H1 (cell line): ENCODE results near the gene EIF4A3. TPM values are rescaled to one million over a fixed set of nuclear protein-coding genes. Genes with fewer than 3 reads are reported as not detected.

Experiments
- CTCF ChIA-PET: fragments of 300-600 bp; sonication (Branson Sonifier 250); formaldehyde crosslinking; loops from one replicate; lab custom pipeline; 2021; ENCODE audit not compliant: partially characterized antibody; lab: Charles Lee
- POLR2A ChIA-PET: fragments of 300-600 bp; sonication (Branson Sonifier 250); formaldehyde crosslinking; loops from one replicate; lab custom pipeline; 2021; ENCODE audit warnings: inconsistent platforms; ENCODE audit not compliant: partially characterized antibody; lab: Charles Lee
- DNase-seq, 2 experiments: peaks; one replicate each; pipeline versions ENCODE4 v3.0.0 to v3.0.0-alpha.2; 2010 to 2022; ENCODE audit warnings: low spot score in 2 of 2, low read depth in 1 of 2, mixed read lengths in 1 of 2
- FAIRE-seq: peaks from 2 replicates; lab custom pipeline; 2011; peaks lifted over from hg19 to GRCh38; lab: Jason Lieb, UNC
- H2AFZ ChIP-seq: 2 replicates; pipeline ENCODE4 v1.8.1; 2012; ENCODE audit warnings: low read length, inconsistent platforms
- H2AK5ac ChIP-seq: 2 replicates; pipeline ENCODE4 v1.6.1; 2013; ENCODE audit warnings: low read depth, low read length
- H2BK120ac ChIP-seq: replicated peaks from 2 replicates; pipeline ENCODE3; 2013; ENCODE audit warnings: low read depth, low read length, inconsistent platforms
- H2BK12ac ChIP-seq: 2 replicates; pipeline ENCODE4 v1.6.1; 2013; ENCODE audit warnings: low read depth, low read length
- H2BK15ac ChIP-seq: 2 replicates; pipeline ENCODE4 v1.6.1; 2013; ENCODE audit warnings: low read length
- H2BK20ac ChIP-seq: 2 replicates; pipeline ENCODE4 v1.6.1; 2013; ENCODE audit warnings: low read length
- H2BK5ac ChIP-seq: 2 replicates; pipeline ENCODE4 v1.6.1; 2013; ENCODE audit warnings: low read depth, low read length
- H3K14ac ChIP-seq: 2 replicates; pipeline ENCODE4 v1.6.1; 2013; ENCODE audit warnings: inconsistent platforms; ENCODE audit not compliant: insufficient read length
- H3K18ac ChIP-seq: 2 replicates; pipeline ENCODE4 v1.6.1; 2013; ENCODE audit warnings: low read length; ENCODE audit errors: extremely low read depth
- H3K23ac ChIP-seq: 2 replicates; pipeline ENCODE4 v1.6.1; 2013; ENCODE audit warnings: inconsistent platforms; ENCODE audit not compliant: insufficient read length
- H3K23me2 ChIP-seq: 2 replicates; pipeline ENCODE4 v1.6.1; 2013; ENCODE audit warnings: low read depth, low read length
- H3K27ac ChIP-seq: 2 replicates; pipeline ENCODE4 v1.6.1; 2011; ENCODE audit warnings: low read depth, low read length, inconsistent platforms
- H3K27me3 ChIP-seq, 4 experiments: replicated peaks in 1 of 4; 1 replicate in 1 of 4; 2 replicates in 3 of 4; pipeline versions ENCODE4 v1.6.1 to v1.8.1; 2011 to 2013; ENCODE audit warnings: low read length in 3 of 4, mild to moderate bottlenecking in 3 of 4, inconsistent platforms in 2 of 4, mixed read lengths in 2 of 4, moderate library complexity in 1 of 4; ENCODE audit not compliant: control insufficient read depth in 3 of 4, insufficient read depth in 3 of 4; ENCODE audit errors: extremely low read depth in 1 of 4
- H3K36me3 ChIP-seq, 4 experiments: 2 replicates each; pipeline versions ENCODE4 v1.6.1 to v1.8.1; 2011 to 2013; ENCODE audit warnings: mild to moderate bottlenecking in 4 of 4, low read length in 3 of 4, moderate library complexity in 2 of 4, control low read depth in 1 of 4, inconsistent platforms in 1 of 4; ENCODE audit not compliant: insufficient read depth in 4 of 4, control insufficient read depth in 2 of 4
- H3K4ac ChIP-seq: replicated peaks from 2 replicates; pipeline ENCODE3; 2013; ENCODE audit warnings: low read length, low read depth, mixed read lengths, inconsistent platforms; ENCODE audit not compliant: insufficient read length
- H3K4me1 ChIP-seq, 4 experiments: replicated peaks in 1 of 4; 1 replicate in 1 of 4; 2 replicates in 3 of 4; pipeline versions ENCODE4 v1.6.1 to v1.8.1; 2011 to 2013; ENCODE audit warnings: low read length in 3 of 4, inconsistent platforms in 2 of 4, mixed read lengths in 1 of 4; ENCODE audit not compliant: insufficient read depth in 4 of 4, control insufficient read depth in 3 of 4
- H3K4me2 ChIP-seq, 2 experiments: 2 replicates each; pipeline versions ENCODE4 v1.6.1 to v1.8.1; 2011 to 2013; ENCODE audit warnings: low read depth in 2 of 2, low read length in 2 of 2, control low read depth in 1 of 2, inconsistent platforms in 1 of 2, mild to moderate bottlenecking in 1 of 2; ENCODE audit not compliant: insufficient read depth in 1 of 2
- H3K4me3 ChIP-seq, 4 experiments: fragments of 200-600, 300-600 bp in 1 of 4; sonication (generic), shearing (Covaris generic), sonication (Bioruptor Twin) in 1 of 4; 2 replicates each; pipeline versions ENCODE4 v1.5.1 to v1.8.1; 2011 to 2016; ENCODE audit warnings: low read length in 4 of 4, low read depth in 3 of 4, control low read depth in 2 of 4, inconsistent platforms in 2 of 4, mild to moderate bottlenecking in 2 of 4, mixed read lengths in 1 of 4, moderate library complexity in 1 of 4; ENCODE audit not compliant: insufficient read depth in 2 of 4; ENCODE audit errors: extremely low read depth in 1 of 4
- H3K56ac ChIP-seq: replicated peaks from 2 replicates; pipeline ENCODE3; 2013; ENCODE audit warnings: low read depth, mild to moderate bottlenecking, mixed read lengths, low read length, inconsistent platforms; ENCODE audit not compliant: insufficient read length
- H3K79me1 ChIP-seq: 2 replicates; pipeline ENCODE4 v1.6.1; 2013; ENCODE audit warnings: low read depth, low read length, control low read depth
- H3K79me2 ChIP-seq, 2 experiments: 2 replicates each; pipeline versions ENCODE4 v1.6.1 to v1.8.1; 2012 to 2013; ENCODE audit warnings: low read length in 2 of 2, mild to moderate bottlenecking in 2 of 2, inconsistent platforms in 1 of 2; ENCODE audit not compliant: insufficient read depth in 2 of 2, control insufficient read depth in 1 of 2
- H3K9ac ChIP-seq, 4 experiments: replicated peaks in 1 of 4; 1 replicate in 1 of 4; 2 replicates in 3 of 4; pipeline versions ENCODE4 v1.6.1 to v1.8.1; 2011 to 2013; ENCODE audit warnings: low read depth in 3 of 4, low read length in 3 of 4, control low read depth in 2 of 4, mild to moderate bottlenecking in 2 of 4, moderate library complexity in 2 of 4, inconsistent platforms in 1 of 4; ENCODE audit errors: extremely low read depth in 1 of 4
- H3K9me3 ChIP-seq, 2 experiments: 2 replicates each; pipeline versions ENCODE4 v1.6.1 to v1.8.1; 2012 to 2013; ENCODE audit warnings: mild to moderate bottlenecking in 2 of 2, moderate library complexity in 2 of 2, control low read depth in 1 of 2, inconsistent platforms in 1 of 2, low read depth in 1 of 2, low read length in 1 of 2, mixed read lengths in 1 of 2; ENCODE audit not compliant: insufficient read depth in 2 of 2
- H4K20me1 ChIP-seq, 2 experiments: replicated peaks in 1 of 2; 2 replicates each; pipeline versions ENCODE3 to v1.8.1; 2011 to 2013; ENCODE audit warnings: inconsistent platforms in 2 of 2, low read length in 2 of 2, mild to moderate bottlenecking in 1 of 2; ENCODE audit not compliant: insufficient read depth in 2 of 2, control insufficient read depth in 1 of 2
- H4K5ac ChIP-seq: 2 replicates; pipeline ENCODE4 v1.6.1; 2013; ENCODE audit warnings: low read length, low read depth, mixed read lengths, inconsistent platforms; ENCODE audit not compliant: insufficient read length
- H4K8ac ChIP-seq: 2 replicates; pipeline ENCODE4 v1.8.0; 2013; ENCODE audit warnings: mild to moderate bottlenecking, moderate library complexity, low read length, inconsistent platforms; ENCODE audit not compliant: insufficient read depth; ENCODE audit errors: extremely low read depth
- H4K91ac ChIP-seq: replicated peaks from 2 replicates; pipeline ENCODE3; 2013; ENCODE audit warnings: low read length, mixed read lengths, inconsistent platforms; ENCODE audit not compliant: insufficient read length
- BCL11A ChIP-seq, 2 experiments: IDR thresholded peaks; one replicate each; pipeline ENCODE4 v1.6.1; 2011; ENCODE audit warnings: low read depth in 2 of 2, low read length in 2 of 2, mild to moderate bottlenecking in 2 of 2
- CBX8 ChIP-seq: fragments of 300-800, 300-1000 bp; sonication (generic); IDR thresholded peaks from 2 replicates; pipeline ENCODE4 v1.7.1; 2016; ENCODE audit warnings: low read depth, low read length, borderline replicate concordance
- KDM4A ChIP-seq: IDR thresholded peaks from one replicate; pipeline ENCODE4 v1.7.1; 2012; ENCODE audit warnings: low read depth, mild to moderate bottlenecking, moderate library complexity, low read length, inconsistent platforms; ENCODE audit not compliant: severe bottlenecking
- NANOG ChIP-seq: IDR thresholded peaks from 2 replicates; pipeline ENCODE4 v1.6.1; 2011; ENCODE audit warnings: low read length, low read depth, mild to moderate bottlenecking, inconsistent platforms; ENCODE audit not compliant: insufficient read depth, poor library complexity, severe bottlenecking
- NRF1 ChIP-seq: IDR thresholded peaks from 2 replicates; pipeline ENCODE4 v1.6.1; 2011; ENCODE audit warnings: mild to moderate bottlenecking, low read depth, low read length, improper control_type of control experiment
- SUZ12 ChIP-seq: fragments of 200-600 bp; sonication (generic); IDR thresholded peaks from 2 replicates; pipeline ENCODE4 v1.6.1; 2012; ENCODE audit warnings: mild to moderate bottlenecking, inconsistent platforms, low read length, moderate library complexity, mixed read lengths
- TEAD4 ChIP-seq: IDR thresholded peaks from 2 replicates; pipeline ENCODE4 v1.6.1; 2012; ENCODE audit warnings: low read depth, low read length, inconsistent platforms, mixed read lengths
- YY1 ChIP-seq: IDR thresholded peaks from 2 replicates; pipeline ENCODE4 v1.6.1; 2011; ENCODE audit warnings: low read depth, mild to moderate bottlenecking, low read length
- WGBS, 2 experiments: shearing (Covaris generic) in 1 of 2; methylation state at CpG; one replicate each; pipeline versions ENCODE4 v1.1.6 to v1.1.7; 2013 to 2015; ENCODE audit warnings: low lambda C conversion rate in 2 of 2, mixed read lengths in 2 of 2, inconsistent platforms in 1 of 2, low coverage in 1 of 2, missing lambda C conversion rate in 1 of 2; ENCODE audit not compliant: insufficient replicate concordance in 2 of 2, insufficient coverage in 1 of 2, insufficient read length in 1 of 2; ENCODE audit errors: extremely low coverage in 1 of 2, missing lambda C conversion rate in 1 of 2; 5-methylcytosine and 5-hydroxymethylcytosine counted together
- polyA plus RNA-seq, 7 experiments: library from polyadenylated mRNA; depleted of rRNA in 3 of 7; stranded (reverse) in 5 of 7; unstranded in 2 of 7; fragments of >200 nt in 5 of 7; fragments of 200-250 nt in 2 of 7; gene quantifications; 1 replicate in 5 of 7; 2 replicates in 1 of 7; 4 replicates in 1 of 7; pipeline versions ENCODE4 v1.2.1 to v1.2.3, GENCODE V29; 2011 to 2013; ENCODE audit warnings: missing spikeins in 2 of 7, mixed read lengths in 2 of 7
- total RNA-seq: library from RNA; stranded (reverse); fragmentation: NEBNext Ultra II Directional; extraction: Animal tissue kit (Norgen Biotek cat#: 25700); gene quantifications from 2 replicates; pipeline ENCODE4 v1.2.1, GENCODE V29; 2021
- TF ChIP-seq, protein P1 (sequence below), 3 experiments: IDR thresholded peaks; 1 replicate in 2 of 3; 2 replicates in 1 of 3; pipeline versions ENCODE4 v1.5.1 to v1.6.1; 2011; ENCODE audit warnings: low read length in 3 of 3, mild to moderate bottlenecking in 3 of 3, inconsistent platforms in 2 of 3, low read depth in 1 of 3, moderate library complexity in 1 of 3; ENCODE audit not compliant: insufficient read depth in 1 of 3; ENCODE audit errors: control extremely low read depth in 1 of 3
- TF ChIP-seq, protein P2 (sequence below): IDR thresholded peaks from 2 replicates; pipeline ENCODE4 v1.6.1; 2012; ENCODE audit warnings: inconsistent platforms

The EIF4A3 gene
- total and polyA plus RNA-seq, 2 of the 8 experiments (the other 6 are each of a cell fraction or from before 2014, with no cell fraction given) = 142 to 146 TPM

- WGBS, 2 experiments = 90% methylated on average over 11 of the region's 11 CpGs; no CpG with 5 or more reads in 1 of the 2 experiments
- Histone ChIP-seq H2BK5ac (no peak overlapping the region), H3K4me2 (no peak overlapping the region), H3K23ac (no peak overlapping the region), H3K23me2 (no peaks in the 10 kb centered on the region), H3K56ac (no peak overlapping the region), H3K79me2 (no peaks in the 10 kb centered on the region), H4K91ac (no peak overlapping the region), H2AFZ (no peak overlapping the region), H2BK12ac (no peak overlapping the region), H4K5ac (no peak overlapping the region), H3K27ac (no peak overlapping the region), H4K20me1 (no peaks in the 10 kb centered on the region), H3K4me3 (no peak overlapping the region), H2AK5ac (no peak overlapping the region), H4K8ac (no peak overlapping the region), H3K9ac (no peak overlapping the region), H3K9me3 (no peaks in the 10 kb centered on the region), H3K4ac (no peak overlapping the region), H3K79me1 (no peaks in the 10 kb centered on the region), H2BK20ac (no peak overlapping the region), H2BK15ac (no peak overlapping the region), H3K18ac (no peak overlapping the region), H3K4me1 (peaks cover 0 to 3% (median under 1%) of the 10 kb centered on the region in 4 experiments; a peak in 2 of 7 replicates), H2BK120ac (no peak overlapping the region), H3K27me3 (no peaks in the 10 kb centered on the region), H3K14ac (no peak overlapping the region), H3K36me3 (no peaks in the 10 kb centered on the region)
- ChIA-PET CTCF (interaction anchor here (1.6 to 2.6 kb wide), 2 partner anchors 15 to 185 kb away, joined by 6 to 10 read pairs; no protein-coding TSS in a partner anchor), POLR2A (interaction anchor here (0.8 to 2.5 kb wide), 3 partner anchors 31 to 220 kb away, joined by 3 to 5 read pairs (median 3); no protein-coding TSS in a partner anchor)
- FAIRE-seq (no peak), DNase-seq (no peak)
- TF ChIP-seq, protein P1, sequence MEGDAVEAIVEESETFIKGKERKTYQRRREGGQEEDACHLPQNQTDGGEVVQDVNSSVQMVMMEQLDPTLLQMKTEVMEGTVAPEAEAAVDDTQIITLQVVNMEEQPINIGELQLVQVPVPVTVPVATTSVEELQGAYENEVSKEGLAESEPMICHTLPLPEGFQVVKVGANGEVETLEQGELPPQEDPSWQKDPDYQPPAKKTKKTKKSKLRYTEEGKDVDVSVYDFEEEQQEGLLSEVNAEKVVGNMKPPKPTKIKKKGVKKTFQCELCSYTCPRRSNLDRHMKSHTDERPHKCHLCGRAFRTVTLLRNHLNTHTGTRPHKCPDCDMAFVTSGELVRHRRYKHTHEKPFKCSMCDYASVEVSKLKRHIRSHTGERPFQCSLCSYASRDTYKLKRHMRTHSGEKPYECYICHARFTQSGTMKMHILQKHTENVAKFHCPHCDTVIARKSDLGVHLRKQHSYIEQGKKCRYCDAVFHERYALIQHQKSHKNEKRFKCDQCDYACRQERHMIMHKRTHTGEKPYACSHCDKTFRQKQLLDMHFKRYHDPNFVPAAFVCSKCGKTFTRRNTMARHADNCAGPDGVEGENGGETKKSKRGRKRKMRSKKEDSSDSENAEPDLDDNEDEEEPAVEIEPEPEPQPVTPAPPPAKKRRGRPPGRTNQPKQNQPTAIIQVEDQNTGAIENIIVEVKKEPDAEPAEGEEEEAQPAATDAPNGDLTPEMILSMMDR (IDR thresholded peaks at IDR 0.05; ENCODE audit: control extremely low read depth in 1 of 3, insufficient read depth in 1 of 3, low read depth in 1 of 3, low read length in 3 of 3) = no peak
- no peak for TF ChIP-seq TEAD4
- TF ChIP-seq SUZ12 = no peak
- no peak for TF ChIP-seq NANOG
- no peak for TF ChIP-seq KDM4A
- no peak for TF ChIP-seq YY1
- TF ChIP-seq CBX8 = no peak
- TF ChIP-seq BCL11A (IDR thresholded peaks at IDR 0.05; ENCODE audit: low read depth in 2 of 2, low read length in 2 of 2) = no peak
- TF ChIP-seq NRF1 = no peak
- TF ChIP-seq, protein P2, sequence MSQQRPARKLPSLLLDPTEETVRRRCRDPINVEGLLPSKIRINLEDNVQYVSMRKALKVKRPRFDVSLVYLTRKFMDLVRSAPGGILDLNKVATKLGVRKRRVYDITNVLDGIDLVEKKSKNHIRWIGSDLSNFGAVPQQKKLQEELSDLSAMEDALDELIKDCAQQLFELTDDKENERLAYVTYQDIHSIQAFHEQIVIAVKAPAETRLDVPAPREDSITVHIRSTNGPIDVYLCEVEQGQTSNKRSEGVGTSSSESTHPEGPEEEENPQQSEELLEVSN = no peak
Observed at GRCh38 chr17:80176757-80177156, 29.8 kb upstream of the EIF4A3 start.
